Parathyroid adenoma (tissue), 2 donors: ENCODE measurements around the gene UBQLN1.

Experiments used
- H2AFZ ChIP-seq: fragments of 300-600 bp; sonication (generic); one replicate; pipeline ENCODE4 v1.7.0; 2017; ENCODE audit warnings: antibody characterized with exemption, mild to moderate bottlenecking
- H3K27ac ChIP-seq: fragments of 300-600 bp; sonication (generic); one replicate; pipeline ENCODE4 v1.7.0; 2017
- H3K27me3 ChIP-seq: fragments of 300-600 bp; sonication (generic); one replicate; pipeline ENCODE4 v1.7.0; 2017; ENCODE audit warnings: low read length; ENCODE audit not compliant: control insufficient read depth, insufficient read depth
- H3K36me3 ChIP-seq: fragments of 300-600 bp; sonication (generic); one replicate; pipeline ENCODE4 v1.7.0; 2017; ENCODE audit warnings: low read length; ENCODE audit not compliant: control insufficient read depth, insufficient read depth
- H3K4me1 ChIP-seq: fragments of 300-600 bp; sonication (generic); one replicate; pipeline ENCODE4 v1.7.0; 2017; ENCODE audit warnings: control low read depth
- H3K4me2 ChIP-seq: fragments of 300-600 bp; sonication (generic); one replicate; pipeline ENCODE4 v1.7.0; 2017; ENCODE audit warnings: low read length
- H3K4me3 ChIP-seq: fragments of 300-600 bp; sonication (generic); one replicate; pipeline ENCODE4 v1.7.0; 2017; ENCODE audit warnings: low read depth, low read length
- H3K79me2 ChIP-seq: fragments of 300-600 bp; sonication (generic); one replicate; pipeline ENCODE4 v1.7.0; 2017; ENCODE audit warnings: control low read depth
- H3K9ac ChIP-seq: fragments of 300-600 bp; sonication (generic); one replicate; pipeline ENCODE4 v1.7.0; 2017; ENCODE audit warnings: mild to moderate bottlenecking
- H3K9me3 ChIP-seq: fragments of 300-600 bp; sonication (generic); one replicate; pipeline ENCODE4 v1.7.0; 2017; ENCODE audit warnings: low read length; ENCODE audit not compliant: control insufficient read depth
- CTCF ChIP-seq: fragments of 300-600 bp; sonication (generic); IDR thresholded peaks from one replicate; pipeline ENCODE4 v1.7.0; 2017; ENCODE audit warnings: antibody characterized with exemption, mild to moderate bottlenecking
- donor health status: primary hyperparathyroidism.

The UBQLN1 gene

DNA sequence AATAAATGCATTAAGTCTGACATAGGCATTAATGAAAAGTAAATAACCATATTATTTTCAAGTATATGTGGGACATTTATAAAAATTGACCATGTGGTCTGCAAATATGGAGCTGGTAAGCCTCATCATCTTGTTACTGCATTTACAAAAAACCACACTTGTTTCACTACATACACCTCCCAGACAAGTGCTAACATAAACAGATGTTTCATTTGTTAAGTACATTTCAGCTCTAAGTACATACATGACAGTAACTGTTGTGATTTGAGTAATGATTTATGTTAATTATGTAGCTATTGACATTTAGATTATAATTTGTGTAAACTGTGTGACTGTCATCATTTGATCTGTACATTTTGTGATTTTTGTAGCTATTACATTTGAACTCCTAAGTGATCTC lies 70.9 kb downstream of the UBQLN1 start:
- no peak overlapping the region for H3K4me2 ChIP-seq
- no peaks in the 10 kb centered on the region for H3K27me3 ChIP-seq
- no peak overlapping the region for H3K9ac ChIP-seq
- H3K4me1 ChIP-seq = no peaks in the 10 kb centered on the region
- no peaks in the 10 kb centered on the region for H3K79me2 ChIP-seq
- H3K4me3 ChIP-seq = no peak overlapping the region
- no peaks in the 10 kb centered on the region for H3K36me3 ChIP-seq
- TF ChIP-seq CTCF = no peak
- no peaks in the 10 kb centered on the region for H3K9me3 ChIP-seq
- H3K27ac ChIP-seq = no peak overlapping the region
- no peak overlapping the region for H2AFZ ChIP-seq

- Histone ChIP-seq H3K4me2 (no peak overlapping the region), H3K79me2 (no peaks in the 10 kb centered on the region), H3K4me1 (peaks cover 13% of the 10 kb centered on the region), H3K36me3 (no peaks in the 10 kb centered on the region), H2AFZ (no peak overlapping the region), H3K9me3 (no peaks in the 10 kb centered on the region), H3K27ac (no peak overlapping the region), H3K27me3 (no peaks in the 10 kb centered on the region), H3K4me3 (no peak overlapping the region), H3K9ac (no peak overlapping the region)
- no peak for TF ChIP-seq CTCF
These were observed 74.1 kb downstream of the UBQLN1 start for GRCh38 chr9:83633676-83634075.

DNA sequence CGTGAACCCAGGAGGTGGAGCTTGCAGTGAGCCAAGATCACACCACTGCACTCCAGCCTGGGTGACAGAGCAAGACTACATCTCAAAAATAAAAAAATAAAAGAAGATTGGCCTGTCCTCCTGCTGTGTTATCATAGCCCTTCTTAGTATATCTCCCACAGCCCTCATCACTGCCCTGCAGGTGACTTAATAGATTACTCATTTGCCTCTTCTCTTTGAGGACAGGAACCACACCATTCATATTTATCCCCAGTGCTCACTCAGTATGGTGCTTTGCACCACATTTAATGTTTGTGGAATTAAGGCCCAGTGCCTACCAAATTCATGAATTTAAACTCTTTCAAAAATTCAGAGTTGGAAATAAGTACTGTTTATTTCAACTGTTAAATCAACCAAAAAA lies 74.5 kb downstream of the UBQLN1 start:
- no peak overlapping the region for H2AFZ ChIP-seq
- peaks cover 14% of the 10 kb centered on the region for H3K4me1 ChIP-seq
- no peaks in the 10 kb centered on the region for H3K79me2 ChIP-seq
- no peak for TF ChIP-seq CTCF
- H3K36me3 ChIP-seq = no peaks in the 10 kb centered on the region
- no peak overlapping the region for H3K4me2 ChIP-seq
- no peaks in the 10 kb centered on the region for H3K27me3 ChIP-seq
- no peak overlapping the region for H3K27ac ChIP-seq
- no peaks in the 10 kb centered on the region for H3K9me3 ChIP-seq
- H3K4me3 ChIP-seq = no peak overlapping the region
- H3K9ac ChIP-seq = no peak overlapping the region

DNA sequence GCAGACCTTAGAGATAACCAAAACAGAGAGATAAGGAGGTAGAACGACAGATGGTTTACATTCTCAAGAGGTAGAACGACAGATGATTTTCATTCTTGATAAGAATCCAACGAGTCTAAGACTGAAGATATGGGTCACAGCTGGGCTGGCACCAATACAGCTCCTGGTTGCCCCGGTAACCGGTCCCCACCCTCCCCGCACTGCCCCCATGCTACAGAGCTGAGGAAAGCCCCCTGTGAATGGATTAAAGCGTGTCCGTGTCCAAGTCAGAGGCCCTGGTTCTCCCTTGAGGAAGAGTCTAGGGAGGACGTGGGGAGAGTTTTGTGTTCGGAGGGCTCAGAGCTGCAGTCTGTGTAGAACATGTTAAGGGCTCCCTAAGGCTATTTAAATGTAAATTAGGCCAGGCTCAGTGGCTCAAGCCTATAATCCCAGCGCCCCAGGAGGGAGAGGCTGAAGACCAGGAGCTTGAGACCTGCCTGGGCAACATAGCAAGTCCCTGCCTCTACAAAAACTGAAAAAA lies 76.8 kb downstream of the UBQLN1 start:
- no peak overlapping the region for H3K9ac ChIP-seq
- H3K79me2 ChIP-seq = no peaks in the 10 kb centered on the region
- H3K9me3 ChIP-seq = no peaks in the 10 kb centered on the region
- peaks cover 14% of the 10 kb centered on the region for H3K4me1 ChIP-seq
- no peaks in the 10 kb centered on the region for H3K36me3 ChIP-seq
- peak overlapping the region; percentile 73 for H3K27ac ChIP-seq
- H3K27me3 ChIP-seq = no peaks in the 10 kb centered on the region
- H2AFZ ChIP-seq = no peak overlapping the region
- H3K4me2 ChIP-seq = no peak overlapping the region
- peak overlapping the region; percentile 11 for H3K4me3 ChIP-seq
- TF ChIP-seq CTCF = no peak

GRCh38 chr9:83629433-83630104 lies 78.2 kb downstream of the UBQLN1 start:
- no peaks in the 10 kb centered on the region for H3K27me3 ChIP-seq
- H3K27ac ChIP-seq = peak overlapping the region; percentile 73
- H3K4me3 ChIP-seq = no peak overlapping the region
- H3K9me3 ChIP-seq = no peaks in the 10 kb centered on the region
- TF ChIP-seq CTCF = no peak
- H2AFZ ChIP-seq = no peak overlapping the region
- no peaks in the 10 kb centered on the region for H3K79me2 ChIP-seq
- no peaks in the 10 kb centered on the region for H3K36me3 ChIP-seq
- H3K4me2 ChIP-seq = no peak overlapping the region
- no peak overlapping the region for H3K9ac ChIP-seq
- H3K4me1 ChIP-seq = peaks cover 14% of the 10 kb centered on the region
